ENCODE results near the gene ZNF716.
A peak's percentile ranks its signal among the peaks of the same experiment; 100 is the strongest.
"Not testable (repeated sequence)": the region's sequence is repeated elsewhere in the genome, so short reads cannot be mapped to it uniquely, and the experiment has no call there.

Gene ZNF716

DNA sequence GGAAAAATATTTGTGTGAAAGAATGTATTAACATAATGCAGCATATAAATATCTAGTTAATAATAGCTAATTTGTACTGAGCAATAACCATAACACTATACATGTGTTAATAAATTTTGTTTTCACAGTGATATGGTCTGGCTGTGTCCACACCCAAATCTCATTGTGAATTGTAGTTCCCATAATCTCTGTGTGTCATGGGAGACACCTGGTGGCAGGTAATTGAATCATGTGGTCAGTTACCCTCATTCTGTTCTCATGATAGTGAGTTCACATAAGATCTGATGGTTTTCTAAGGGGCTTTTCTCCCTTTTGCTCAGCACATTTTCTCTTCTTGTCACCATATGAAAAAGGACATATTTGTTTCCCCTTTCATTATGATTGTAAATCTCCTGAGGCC lies 30.3 kb downstream of the ZNF716 start:
- DNase-seq; H3K18ac ChIP-seq (ENCODE audit: low read depth in 1 of 2, low read length in 2 of 2); H2AFZ ChIP-seq (ENCODE audit: low read depth, low read length); H4K8ac ChIP-seq (ENCODE audit: low read length); H2AK5ac ChIP-seq (ENCODE audit: low read length, severe bottlenecking); H2BK120ac ChIP-seq (ENCODE audit: low read depth, low read length); H3K4me1 ChIP-seq (ENCODE audit: control insufficient read depth, insufficient read depth, low read depth, low read length); H3K9ac ChIP-seq (ENCODE audit: low read length); H3K23ac ChIP-seq (ENCODE audit: low read length in 2 of 2); H3K27me3 ChIP-seq (ENCODE audit: control insufficient read depth in 1 of 2, insufficient read depth in 1 of 2, low read length in 2 of 2); H2BK15ac ChIP-seq (ENCODE audit: low read depth, poor library complexity, severe bottlenecking); H3K4ac ChIP-seq (ENCODE audit: low read depth in 1 of 2, low read length in 2 of 2); H3K36me3 ChIP-seq (ENCODE audit: control insufficient read depth in 1 of 2, insufficient read depth in 2 of 2, low read depth in 1 of 2, low read length in 2 of 2); H2BK12ac ChIP-seq (ENCODE audit: low read length in 2 of 2); H3K4me2 ChIP-seq (ENCODE audit: low read length, poor library complexity, severe bottlenecking); H3K14ac ChIP-seq (ENCODE audit: low read length in 2 of 2); H3K4me3 ChIP-seq (ENCODE audit: insufficient read depth in 1 of 2, low read depth in 1 of 2, low read length in 2 of 2); H3K27ac ChIP-seq (ENCODE audit: low read length, poor library complexity, severe bottlenecking); H3K79me1 ChIP-seq (replicated peaks; ENCODE audit: low read length, poor library complexity, severe bottlenecking); H2BK5ac ChIP-seq (ENCODE audit: low read depth, low read length, poor library complexity, severe bottlenecking); H4K91ac ChIP-seq (ENCODE audit: low read length): not testable (repeated sequence)
- H3K9me3 ChIP-seq (ENCODE audit: control insufficient read depth, low read length), result peaks cover 59% of the 10 kb centered on the region

- H3K9me3 ChIP-seq (ENCODE audit: control insufficient read depth, low read length), result peaks cover 74% of the 10 kb centered on the region
- not testable (repeated sequence) for H4K91ac ChIP-seq (ENCODE audit: low read length); H3K14ac ChIP-seq (ENCODE audit: low read length in 2 of 2); H3K36me3 ChIP-seq (ENCODE audit: control insufficient read depth in 1 of 2, insufficient read depth in 2 of 2, low read depth in 1 of 2, low read length in 2 of 2); H2AFZ ChIP-seq (ENCODE audit: low read depth, low read length); H3K4me3 ChIP-seq (ENCODE audit: insufficient read depth in 1 of 2, low read depth in 1 of 2, low read length in 2 of 2); H3K27ac ChIP-seq (ENCODE audit: low read length, poor library complexity, severe bottlenecking); H2BK5ac ChIP-seq (ENCODE audit: low read depth, low read length, poor library complexity, severe bottlenecking); H2BK12ac ChIP-seq (ENCODE audit: low read length in 2 of 2); H3K4ac ChIP-seq (ENCODE audit: low read depth in 1 of 2, low read length in 2 of 2); H3K27me3 ChIP-seq (ENCODE audit: control insufficient read depth in 1 of 2, insufficient read depth in 1 of 2, low read length in 2 of 2); H4K8ac ChIP-seq (ENCODE audit: low read length); H2AK5ac ChIP-seq (ENCODE audit: low read length, severe bottlenecking); H3K4me2 ChIP-seq (ENCODE audit: low read length, poor library complexity, severe bottlenecking); H3K4me1 ChIP-seq (ENCODE audit: control insufficient read depth, insufficient read depth, low read depth, low read length); DNase-seq; H3K23ac ChIP-seq (ENCODE audit: low read length in 2 of 2); H2BK15ac ChIP-seq (ENCODE audit: low read depth, poor library complexity, severe bottlenecking); H2BK120ac ChIP-seq (ENCODE audit: low read depth, low read length); H3K18ac ChIP-seq (ENCODE audit: low read depth in 1 of 2, low read length in 2 of 2); H3K9ac ChIP-seq (ENCODE audit: low read length); H3K79me1 ChIP-seq (replicated peaks; ENCODE audit: low read length, poor library complexity, severe bottlenecking)
- WGBS, result 85% methylated on average over 20 of the region's 21 CpGs
Observed at GRCh38 chr7:57485022-57485421, 35.0 kb downstream of the ZNF716 start.

GRCh38 chr7:57487957-57488356 lies 38.0 kb downstream of the ZNF716 start:
- peaks cover 75% of the 10 kb centered on the region for H3K9me3 ChIP-seq (ENCODE audit: control insufficient read depth, low read length)
- no peaks in the 10 kb centered on the region for H3K4me1 ChIP-seq (ENCODE audit: control insufficient read depth, insufficient read depth, low read depth, low read length)
- H3K4me2 ChIP-seq (ENCODE audit: low read length, poor library complexity, severe bottlenecking), result no peak overlapping the region
- H3K27me3 ChIP-seq (ENCODE audit: control insufficient read depth in 1 of 2, insufficient read depth in 1 of 2, low read length in 2 of 2), result no peaks in the 10 kb centered on the region
- no peak overlapping the region for H4K91ac ChIP-seq (ENCODE audit: low read length)
- no peak overlapping the region for H3K9ac ChIP-seq (ENCODE audit: low read length)
- H3K23ac ChIP-seq (ENCODE audit: low read length in 2 of 2), result no peak overlapping the region
- no peak for DNase-seq
- no peak overlapping the region for H3K14ac ChIP-seq (ENCODE audit: low read length in 2 of 2)
- H3K79me1 ChIP-seq (replicated peaks; ENCODE audit: low read length, poor library complexity, severe bottlenecking), result no peaks in the 10 kb centered on the region
- H2AK5ac ChIP-seq (ENCODE audit: low read length, severe bottlenecking), result no peak overlapping the region
- no peak overlapping the region for H2AFZ ChIP-seq (ENCODE audit: low read depth, low read length)
- no peak overlapping the region for H3K4me3 ChIP-seq (ENCODE audit: insufficient read depth in 1 of 2, low read depth in 1 of 2, low read length in 2 of 2)
- no peak overlapping the region for H3K18ac ChIP-seq (ENCODE audit: low read depth in 1 of 2, low read length in 2 of 2)
- H4K8ac ChIP-seq (ENCODE audit: low read length), result no peak overlapping the region
- no peaks in the 10 kb centered on the region for H3K36me3 ChIP-seq (ENCODE audit: control insufficient read depth in 1 of 2, insufficient read depth in 2 of 2, low read depth in 1 of 2, low read length in 2 of 2)
- H2BK120ac ChIP-seq (ENCODE audit: low read depth, low read length), result no peak overlapping the region
- H2BK12ac ChIP-seq (ENCODE audit: low read length in 2 of 2), result no peak overlapping the region
- 82% methylated on average over 13 of the region's 13 CpGs for WGBS
- H3K27ac ChIP-seq (ENCODE audit: low read length, poor library complexity, severe bottlenecking), result no peak overlapping the region
- H2BK15ac ChIP-seq (ENCODE audit: low read depth, poor library complexity, severe bottlenecking), result no peak overlapping the region
- no peak overlapping the region for H3K4ac ChIP-seq (ENCODE audit: low read depth in 1 of 2, low read length in 2 of 2)
- no peak overlapping the region for H2BK5ac ChIP-seq (ENCODE audit: low read depth, low read length, poor library complexity, severe bottlenecking)

DNA sequence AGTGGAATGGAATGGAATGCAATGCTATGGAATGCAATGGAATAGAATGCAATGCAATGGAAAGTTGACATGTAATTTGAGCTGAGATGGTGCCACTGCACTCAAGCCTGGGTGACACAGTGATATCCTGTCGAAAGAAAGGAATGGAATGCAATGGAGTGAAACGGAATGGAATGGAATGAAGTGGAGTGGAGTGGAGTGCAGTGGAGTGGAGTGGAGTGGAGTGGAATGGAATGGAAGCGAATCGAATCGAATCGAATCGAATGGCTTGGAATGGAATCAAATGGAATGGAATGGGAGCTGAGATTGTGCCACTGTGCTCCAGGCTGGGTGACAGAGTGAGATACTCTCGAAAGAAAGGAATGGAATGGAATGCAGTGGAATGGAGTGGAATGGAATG lies 45.1 kb downstream of the ZNF716 start:
- not testable (repeated sequence) for H3K36me3 ChIP-seq (ENCODE audit: control insufficient read depth in 1 of 2, insufficient read depth in 2 of 2, low read depth in 1 of 2, low read length in 2 of 2); H3K4ac ChIP-seq (ENCODE audit: low read depth in 1 of 2, low read length in 2 of 2); H2BK15ac ChIP-seq (ENCODE audit: low read depth, poor library complexity, severe bottlenecking); H2BK5ac ChIP-seq (ENCODE audit: low read depth, low read length, poor library complexity, severe bottlenecking); H2BK120ac ChIP-seq (ENCODE audit: low read depth, low read length); H3K9ac ChIP-seq (ENCODE audit: low read length); H3K18ac ChIP-seq (ENCODE audit: low read depth in 1 of 2, low read length in 2 of 2); H4K8ac ChIP-seq (ENCODE audit: low read length); H2AFZ ChIP-seq (ENCODE audit: low read depth, low read length); DNase-seq; H3K4me2 ChIP-seq (ENCODE audit: low read length, poor library complexity, severe bottlenecking); H2AK5ac ChIP-seq (ENCODE audit: low read length, severe bottlenecking); H3K27me3 ChIP-seq (ENCODE audit: control insufficient read depth in 1 of 2, insufficient read depth in 1 of 2, low read length in 2 of 2); H3K14ac ChIP-seq (ENCODE audit: low read length in 2 of 2); H3K79me1 ChIP-seq (replicated peaks; ENCODE audit: low read length, poor library complexity, severe bottlenecking); H4K91ac ChIP-seq (ENCODE audit: low read length); H3K4me1 ChIP-seq (ENCODE audit: control insufficient read depth, insufficient read depth, low read depth, low read length); H3K23ac ChIP-seq (ENCODE audit: low read length in 2 of 2); H3K27ac ChIP-seq (ENCODE audit: low read length, poor library complexity, severe bottlenecking); H2BK12ac ChIP-seq (ENCODE audit: low read length in 2 of 2)
- Histone ChIP-seq H3K9me3 (ENCODE audit: control insufficient read depth, low read length) (peaks cover 71% of the 10 kb centered on the region), H3K4me3 (ENCODE audit: insufficient read depth in 1 of 2, low read depth in 1 of 2, low read length in 2 of 2) (peak overlapping the region in 1 of 2 experiments; percentile 5)
- 72% methylated on average over 8 of the region's 8 CpGs for WGBS

Measured in mesenchymal stem cell (in vitro differentiated cells and primary cell).